ENCODE measurements around the gene POLR2F. TPM values are rescaled to one million over a fixed set of nuclear protein-coding genes. Genes with fewer than 3 reads are reported as not detected.

POLR2F gene
- total and polyA plus RNA-seq, 4 donors = 21.4 to 152 (median 56.3) TPM

DNA sequence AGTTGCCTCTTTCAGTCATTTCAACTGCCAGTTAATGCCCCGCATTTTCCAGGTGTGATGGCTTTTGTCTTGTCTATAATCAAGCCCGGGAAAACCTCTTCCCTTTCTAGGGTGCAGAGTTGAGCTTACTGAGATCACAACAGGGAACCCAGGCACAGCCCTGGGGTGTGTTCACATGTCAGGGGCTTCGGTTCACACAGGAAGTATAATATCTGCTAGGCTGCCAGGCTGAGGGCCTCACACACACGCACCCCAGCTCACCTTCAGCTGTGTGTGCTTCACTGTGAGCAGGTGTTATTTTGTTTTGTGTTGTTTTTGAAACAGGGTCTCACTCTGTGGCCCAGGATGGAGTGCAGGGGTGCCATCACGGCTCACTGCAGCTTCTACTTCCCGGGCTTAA lies 40.5 kb downstream of the POLR2F start:
- WGBS = 81% methylated on average over 6 of the region's 6 CpGs

DNA sequence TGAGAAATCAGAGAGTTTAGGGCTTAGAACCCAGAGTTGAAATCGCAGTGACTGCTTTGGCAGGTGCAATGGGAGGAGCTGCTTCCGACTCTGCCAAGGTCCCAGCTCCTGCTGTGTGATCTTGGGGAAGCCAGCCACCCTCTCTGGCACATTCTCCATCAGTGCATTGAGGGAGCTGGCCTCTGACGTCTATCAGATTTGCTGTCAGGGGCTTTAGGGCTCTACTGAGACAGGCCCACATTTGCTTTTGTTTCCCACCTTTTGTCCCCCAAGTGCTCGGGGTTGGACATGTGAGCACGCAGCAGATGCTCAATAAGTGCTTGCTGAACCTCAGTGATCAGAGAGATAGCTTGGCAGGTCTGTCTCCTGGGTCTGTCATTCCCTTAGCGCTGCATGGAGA lies 41.5 kb downstream of the POLR2F start:
- Histone ChIP-seq H3K27me3 (ENCODE audit: control insufficient read depth in 4 of 4, insufficient read depth in 4 of 4, low read length in 3 of 4) (no peaks in the 10 kb centered on the region), H3K4me3 (ENCODE audit: low read depth in 1 of 3, low read length in 3 of 3) (no peak overlapping the region), H3K36me3 (ENCODE audit: control insufficient read depth in 4 of 4, insufficient read depth in 3 of 4, low read depth in 1 of 4, low read length in 3 of 4) (no peaks in the 10 kb centered on the region), H3K27ac (ENCODE audit: low read depth in 1 of 2, low read length in 2 of 2) (no peak overlapping the region), H3K4me1 (ENCODE audit: control insufficient read depth in 4 of 4, insufficient read depth in 4 of 4, low read length in 3 of 4) (no peaks in the 10 kb centered on the region), H3K9me3 (ENCODE audit: control insufficient read depth in 4 of 4, low read length in 3 of 4) (no peaks in the 10 kb centered on the region), H3K9ac (ENCODE audit: low read depth in 1 of 2, low read length in 2 of 2) (no peak overlapping the region)
- TF ChIP-seq, protein P1, sequence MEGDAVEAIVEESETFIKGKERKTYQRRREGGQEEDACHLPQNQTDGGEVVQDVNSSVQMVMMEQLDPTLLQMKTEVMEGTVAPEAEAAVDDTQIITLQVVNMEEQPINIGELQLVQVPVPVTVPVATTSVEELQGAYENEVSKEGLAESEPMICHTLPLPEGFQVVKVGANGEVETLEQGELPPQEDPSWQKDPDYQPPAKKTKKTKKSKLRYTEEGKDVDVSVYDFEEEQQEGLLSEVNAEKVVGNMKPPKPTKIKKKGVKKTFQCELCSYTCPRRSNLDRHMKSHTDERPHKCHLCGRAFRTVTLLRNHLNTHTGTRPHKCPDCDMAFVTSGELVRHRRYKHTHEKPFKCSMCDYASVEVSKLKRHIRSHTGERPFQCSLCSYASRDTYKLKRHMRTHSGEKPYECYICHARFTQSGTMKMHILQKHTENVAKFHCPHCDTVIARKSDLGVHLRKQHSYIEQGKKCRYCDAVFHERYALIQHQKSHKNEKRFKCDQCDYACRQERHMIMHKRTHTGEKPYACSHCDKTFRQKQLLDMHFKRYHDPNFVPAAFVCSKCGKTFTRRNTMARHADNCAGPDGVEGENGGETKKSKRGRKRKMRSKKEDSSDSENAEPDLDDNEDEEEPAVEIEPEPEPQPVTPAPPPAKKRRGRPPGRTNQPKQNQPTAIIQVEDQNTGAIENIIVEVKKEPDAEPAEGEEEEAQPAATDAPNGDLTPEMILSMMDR (IDR thresholded peaks at IDR 0.05; ENCODE audit: low read depth, low read length, missing input control) = no peak
- WGBS = 88% methylated on average over 6 of the region's 6 CpGs
- DNase-seq (ENCODE audit: low spot score) = no peak

More for the DNA sequence above, 40.5 kb downstream of the POLR2F start:
- Histone ChIP-seq H3K27ac (ENCODE audit: low read depth in 1 of 2, low read length in 2 of 2) (no peak overlapping the region), H3K9ac (ENCODE audit: low read depth in 1 of 2, low read length in 2 of 2) (no peak overlapping the region), H3K9me3 (ENCODE audit: control insufficient read depth in 4 of 4, low read length in 3 of 4) (no peaks in the 10 kb centered on the region), H3K36me3 (ENCODE audit: control insufficient read depth in 4 of 4, insufficient read depth in 3 of 4, low read depth in 1 of 4, low read length in 3 of 4) (no peaks in the 10 kb centered on the region), H3K4me3 (ENCODE audit: low read depth in 1 of 3, low read length in 3 of 3) (no peak overlapping the region), H3K27me3 (ENCODE audit: control insufficient read depth in 4 of 4, insufficient read depth in 4 of 4, low read length in 3 of 4) (no peaks in the 10 kb centered on the region), H3K4me1 (ENCODE audit: control insufficient read depth in 4 of 4, insufficient read depth in 4 of 4, low read length in 3 of 4) (no peaks in the 10 kb centered on the region)
- no peak for DNase-seq (ENCODE audit: low spot score)
- TF ChIP-seq SP1 (IDR thresholded peaks at IDR 0.05) (no peak), TAF1 (conservative IDR thresholded peaks at IDR 0.05) (no peak), HNF4A (conservative IDR thresholded peaks at IDR 0.05) (no peak), YY1 (IDR thresholded peaks at IDR 0.05) (no peak), EGR1 (IDR thresholded peaks at IDR 0.05; ENCODE audit: low read depth in 2 of 2) (no peak)
- TF ChIP-seq, protein P2, sequence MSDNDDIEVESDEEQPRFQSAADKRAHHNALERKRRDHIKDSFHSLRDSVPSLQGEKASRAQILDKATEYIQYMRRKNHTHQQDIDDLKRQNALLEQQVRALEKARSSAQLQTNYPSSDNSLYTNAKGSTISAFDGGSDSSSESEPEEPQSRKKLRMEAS (IDR thresholded peaks at IDR 0.05) = no peak

DNA sequence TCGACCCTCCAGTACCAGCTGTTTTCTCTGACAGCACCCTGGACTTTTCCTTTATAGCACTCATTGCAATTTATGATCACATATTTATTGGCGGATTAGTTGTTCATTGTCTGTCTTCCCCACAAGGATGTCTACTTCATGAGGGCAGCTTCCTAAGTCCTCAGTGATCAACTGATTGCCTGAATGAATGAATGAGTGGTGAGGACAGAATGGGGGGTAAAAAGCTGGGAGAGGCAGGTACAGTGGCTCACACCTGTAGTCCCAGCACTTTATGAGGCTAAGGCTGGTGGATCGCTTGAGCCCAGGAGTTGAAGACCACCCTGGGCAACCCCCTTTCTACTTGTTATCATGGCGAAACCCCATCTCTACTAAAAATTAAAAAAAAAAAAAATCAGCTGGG lies 42.0 kb downstream of the POLR2F start:
- DNase-seq (ENCODE audit: low spot score) = no peak
- Histone ChIP-seq H3K27ac (ENCODE audit: low read depth in 1 of 2, low read length in 2 of 2) (no peak overlapping the region), H3K27me3 (ENCODE audit: control insufficient read depth in 4 of 4, insufficient read depth in 4 of 4, low read length in 3 of 4) (no peaks in the 10 kb centered on the region), H3K4me3 (ENCODE audit: low read depth in 1 of 3, low read length in 3 of 3) (no peak overlapping the region), H3K36me3 (ENCODE audit: control insufficient read depth in 4 of 4, insufficient read depth in 3 of 4, low read depth in 1 of 4, low read length in 3 of 4) (no peaks in the 10 kb centered on the region), H3K4me1 (ENCODE audit: control insufficient read depth in 4 of 4, insufficient read depth in 4 of 4, low read length in 3 of 4) (no peaks in the 10 kb centered on the region), H3K9ac (ENCODE audit: low read depth in 1 of 2, low read length in 2 of 2) (no peak overlapping the region), H3K9me3 (ENCODE audit: control insufficient read depth in 4 of 4, low read length in 3 of 4) (no peaks in the 10 kb centered on the region)
- no peak for TF ChIP-seq HNF4A (conservative IDR thresholded peaks at IDR 0.05)
- TF ChIP-seq, protein P1 (IDR thresholded peaks at IDR 0.05; ENCODE audit: low read depth, low read length, missing input control) = no peak
- no peak for TF ChIP-seq YY1 (IDR thresholded peaks at IDR 0.05)
- TF ChIP-seq, protein P3, sequence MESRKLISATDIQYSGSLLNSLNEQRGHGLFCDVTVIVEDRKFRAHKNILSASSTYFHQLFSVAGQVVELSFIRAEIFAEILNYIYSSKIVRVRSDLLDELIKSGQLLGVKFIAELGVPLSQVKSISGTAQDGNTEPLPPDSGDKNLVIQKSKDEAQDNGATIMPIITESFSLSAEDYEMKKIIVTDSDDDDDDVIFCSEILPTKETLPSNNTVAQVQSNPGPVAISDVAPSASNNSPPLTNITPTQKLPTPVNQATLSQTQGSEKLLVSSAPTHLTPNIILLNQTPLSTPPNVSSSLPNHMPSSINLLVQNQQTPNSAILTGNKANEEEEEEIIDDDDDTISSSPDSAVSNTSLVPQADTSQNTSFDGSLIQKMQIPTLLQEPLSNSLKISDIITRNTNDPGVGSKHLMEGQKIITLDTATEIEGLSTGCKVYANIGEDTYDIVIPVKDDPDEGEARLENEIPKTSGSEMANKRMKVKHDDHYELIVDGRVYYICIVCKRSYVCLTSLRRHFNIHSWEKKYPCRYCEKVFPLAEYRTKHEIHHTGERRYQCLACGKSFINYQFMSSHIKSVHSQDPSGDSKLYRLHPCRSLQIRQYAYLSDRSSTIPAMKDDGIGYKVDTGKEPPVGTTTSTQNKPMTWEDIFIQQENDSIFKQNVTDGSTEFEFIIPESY (IDR thresholded peaks at IDR 0.05) = no peak
- no peak for TF ChIP-seq HNF4G (IDR thresholded peaks at IDR 0.05)
- TF ChIP-seq TAF1 (conservative IDR thresholded peaks at IDR 0.05) = no peak
- no peak for TF ChIP-seq FOXA2 (IDR thresholded peaks at IDR 0.05)
- no peak for TF ChIP-seq GABPA (IDR thresholded peaks at IDR 0.05 in 1 of 2, conservative IDR thresholded peaks at IDR 0.05 in 1 of 2)
- no peak for TF ChIP-seq RAD21 (IDR thresholded peaks at IDR 0.05)
- no peak for TF ChIP-seq FOXA1 (IDR thresholded peaks at IDR 0.05)
- no peak for TF ChIP-seq SP1 (IDR thresholded peaks at IDR 0.05)
- TF ChIP-seq, protein P4, sequence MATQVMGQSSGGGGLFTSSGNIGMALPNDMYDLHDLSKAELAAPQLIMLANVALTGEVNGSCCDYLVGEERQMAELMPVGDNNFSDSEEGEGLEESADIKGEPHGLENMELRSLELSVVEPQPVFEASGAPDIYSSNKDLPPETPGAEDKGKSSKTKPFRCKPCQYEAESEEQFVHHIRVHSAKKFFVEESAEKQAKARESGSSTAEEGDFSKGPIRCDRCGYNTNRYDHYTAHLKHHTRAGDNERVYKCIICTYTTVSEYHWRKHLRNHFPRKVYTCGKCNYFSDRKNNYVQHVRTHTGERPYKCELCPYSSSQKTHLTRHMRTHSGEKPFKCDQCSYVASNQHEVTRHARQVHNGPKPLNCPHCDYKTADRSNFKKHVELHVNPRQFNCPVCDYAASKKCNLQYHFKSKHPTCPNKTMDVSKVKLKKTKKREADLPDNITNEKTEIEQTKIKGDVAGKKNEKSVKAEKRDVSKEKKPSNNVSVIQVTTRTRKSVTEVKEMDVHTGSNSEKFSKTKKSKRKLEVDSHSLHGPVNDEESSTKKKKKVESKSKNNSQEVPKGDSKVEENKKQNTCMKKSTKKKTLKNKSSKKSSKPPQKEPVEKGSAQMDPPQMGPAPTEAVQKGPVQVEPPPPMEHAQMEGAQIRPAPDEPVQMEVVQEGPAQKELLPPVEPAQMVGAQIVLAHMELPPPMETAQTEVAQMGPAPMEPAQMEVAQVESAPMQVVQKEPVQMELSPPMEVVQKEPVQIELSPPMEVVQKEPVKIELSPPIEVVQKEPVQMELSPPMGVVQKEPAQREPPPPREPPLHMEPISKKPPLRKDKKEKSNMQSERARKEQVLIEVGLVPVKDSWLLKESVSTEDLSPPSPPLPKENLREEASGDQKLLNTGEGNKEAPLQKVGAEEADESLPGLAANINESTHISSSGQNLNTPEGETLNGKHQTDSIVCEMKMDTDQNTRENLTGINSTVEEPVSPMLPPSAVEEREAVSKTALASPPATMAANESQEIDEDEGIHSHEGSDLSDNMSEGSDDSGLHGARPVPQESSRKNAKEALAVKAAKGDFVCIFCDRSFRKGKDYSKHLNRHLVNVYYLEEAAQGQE (IDR thresholded peaks at IDR 0.05) = no peak
- 92% methylated on average over 4 of the region's 4 CpGs for WGBS
